Thyroid gland (tissue), 4 donors: Measurements from ENCODE around the gene EBI3. TPM values are rescaled to one million over a fixed set of nuclear protein-coding genes. Genes with fewer than 3 reads are reported as not detected.
"Not testable (repeated sequence)": the region's sequence is repeated elsewhere in the genome, so short reads cannot be mapped to it uniquely, and the experiment has no call there.

Experiments
- DNase-seq, 2 donors: peaks; one replicate each; pipeline ENCODE4 v3.0.0-alpha.2; 2019
- H3K27ac ChIP-seq, 3 donors: fragments of 200-600 bp; sonication (generic); 1 replicate in 2 of 3; 2 replicates in 1 of 3; pipeline ENCODE4 v1.5.1; 2016 to 2019; ENCODE audit warnings: mild to moderate bottlenecking in 1 of 3, moderate library complexity in 1 of 3
- H3K27me3 ChIP-seq: fragments of 200-600 bp; sonication (generic); one replicate; pipeline ENCODE4 v1.5.1; 2019
- H3K36me3 ChIP-seq, 2 donors: fragments of 200-600 bp; sonication (generic); one replicate each; pipeline ENCODE4 v1.5.1; 2016 to 2019
- H3K4me1 ChIP-seq, 2 donors: fragments of 200-600 bp; sonication (generic); one replicate each; pipeline ENCODE4 v1.5.1; 2017 to 2019
- H3K4me3 ChIP-seq, 3 donors: fragments of 200-600 bp; sonication (generic); replicated peaks in 1 of 3; 1 replicate in 2 of 3; 2 replicates in 1 of 3; pipeline ENCODE4 v1.5.1; 2016; ENCODE audit warnings: mild to moderate bottlenecking in 1 of 3
- H3K9me3 ChIP-seq: fragments of 200-600 bp; sonication (generic); one replicate; pipeline ENCODE4 v1.5.1; 2017
- CTCF ChIP-seq, 6 experiments: fragments of 200-600 bp in 3 of 6; fragments of 450-650 bp in 3 of 6; sonication (generic) in 3 of 6; IDR thresholded peaks; one replicate each; pipeline ENCODE4 v1.5.1; 2016 to 2019; ENCODE audit warnings: antibody characterized with exemption in 6 of 6, mild to moderate bottlenecking in 2 of 6, inconsistent platforms in 1 of 6, moderate library complexity in 1 of 6
- POLR2A ChIP-seq, 2 donors: fragments of 450-650 bp; IDR thresholded peaks; one replicate each; pipeline ENCODE4 v1.6.1; 2017; ENCODE audit warnings: antibody characterized with exemption in 2 of 2, mild to moderate bottlenecking in 2 of 2, moderate library complexity in 1 of 2
- WGBS, 2 donors: methylation state at CpG; one replicate each; pipeline ENCODE4 v1.1.5; 2017; 5-methylcytosine and 5-hydroxymethylcytosine counted together
- intact Hi-C: fragments of 100-400 bp; cut with DNase I; formaldehyde crosslinking; loops from one replicate; pipeline ENCODE4 v1.15.1; 2023
- total RNA-seq, 4 donors: library from RNA; depleted of rRNA; stranded (reverse); fragments of >200 nt; gene quantifications; one replicate each; pipeline ENCODE4 v1.2.3, GENCODE V29; 2016

The EBI3 gene
- total RNA-seq, 4 donors from 2014 or later = 0.49 to 4.5 (median 2.0) TPM

DNA sequence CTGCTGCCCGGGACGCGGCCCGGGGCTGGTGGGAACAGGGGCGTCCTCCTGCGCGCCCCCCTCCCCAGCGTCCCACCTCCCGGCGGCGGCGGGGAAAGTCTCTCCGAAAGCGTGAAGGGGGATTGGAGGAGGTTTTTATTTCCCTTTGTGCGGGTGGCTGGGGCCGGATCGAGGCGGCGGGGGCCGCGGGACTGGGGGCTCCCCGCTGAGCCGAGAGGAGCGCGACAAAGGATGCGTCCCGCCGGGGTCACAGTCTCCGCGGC is 49.9 kb downstream of the EBI3 start:
- no peak overlapping the region for H3K27ac ChIP-seq
- TF ChIP-seq POLR2A (IDR thresholded peaks at IDR 0.05) (no peak), CTCF (IDR thresholded peaks at IDR 0.05) (no peak)
- no peaks in the 10 kb centered on the region for H3K9me3 ChIP-seq
- no peaks in the 10 kb centered on the region for H3K36me3 ChIP-seq
- intact Hi-C loops = no loop called here
- no CpG with 5 or more reads among the region's 30 CpGs for WGBS, 2 donors
- no peak overlapping the region for H3K4me3 ChIP-seq
- DNase-seq = no peak
- H3K27me3 ChIP-seq = peaks cover 16% of the 10 kb centered on the region
- peaks cover 0 to 9% of the 10 kb centered on the region in 2 donors for H3K4me1 ChIP-seq

GRCh38 chr19:4279530-4280422 is 50.5 kb downstream of the EBI3 start:
- Histone ChIP-seq H3K27me3 (peaks cover 16% of the 10 kb centered on the region), H3K9me3 (no peaks in the 10 kb centered on the region), H3K4me1 (peaks cover 0 to 9% of the 10 kb centered on the region in 2 donors), H3K4me3 (no peak overlapping the region), H3K27ac (no peak overlapping the region), H3K36me3 (no peaks in the 10 kb centered on the region)
- 5% methylated on average over 35 to 46 of the region's 71 CpGs for WGBS, 2 donors
- DNase-seq = no peak
- intact Hi-C loops = no loop called here
- TF ChIP-seq POLR2A (IDR thresholded peaks at IDR 0.05) (no peak), CTCF (IDR thresholded peaks at IDR 0.05) (no peak)

- Histone ChIP-seq H3K4me3 (no peak overlapping the region), H3K27me3 (peaks cover 9% of the 10 kb centered on the region), H3K9me3 (no peaks in the 10 kb centered on the region), H3K36me3 (no peaks in the 10 kb centered on the region), H3K4me1 (peaks cover 0 to 4% of the 10 kb centered on the region in 2 donors), H3K27ac (no peak overlapping the region)
- no peak for DNase-seq
- intact Hi-C loops = no loop called here
- TF ChIP-seq POLR2A (IDR thresholded peaks at IDR 0.05) = no peak
- no peak for TF ChIP-seq CTCF (IDR thresholded peaks at IDR 0.05)
- WGBS, 2 donors = 47 to 48% methylated on average over 20 of the region's 20 CpGs
Measured at GRCh38 chr19:4284176-4284958, 55.0 kb downstream of the EBI3 start.

GRCh38 chr19:4284974-4285373 is 55.7 kb downstream of the EBI3 start:
- Histone ChIP-seq H3K27ac (no peak overlapping the region), H3K4me3 (no peak overlapping the region), H3K27me3 (peaks cover 3% of the 10 kb centered on the region), H3K9me3 (no peaks in the 10 kb centered on the region), H3K36me3 (no peaks in the 10 kb centered on the region), H3K4me1 (no peaks in the 10 kb centered on the region)
- TF ChIP-seq POLR2A (IDR thresholded peaks at IDR 0.05) = no peak
- TF ChIP-seq CTCF (IDR thresholded peaks at IDR 0.05) = no peak
- intact Hi-C loops = no loop called here
- WGBS, 2 donors = 76 to 83% methylated on average over 6 of the region's 6 CpGs
- DNase-seq = no peak

- intact Hi-C loops, DNase-seq, H3K36me3 ChIP-seq, H3K9me3 ChIP-seq, H3K27me3 ChIP-seq, H3K4me3 ChIP-seq, H3K4me1 ChIP-seq, H3K27ac ChIP-seq: not testable (repeated sequence)
- WGBS, 2 donors = 87 to 88% methylated on average over 4 of the region's 4 CpGs
Measured at GRCh38 chr19:4286141-4286540, 56.8 kb downstream of the EBI3 start.

Other genes starting within 250 kb of the EBI3 start
- 1,000 to 10,000 TPM; 1,432 to 2,189 (median 1,729) TPM for gene EEF2, start 244.1 kb upstream of the EBI3 start, total RNA-seq
- 10 to 100 TPM; 14.7 to 32.3 (median 16.0) TPM for gene PIAS4, start 221.8 kb upstream of the EBI3 start, total RNA-seq
- 10 to 100 TPM; 45.3 to 85.3 (median 54.9) TPM for gene ZBTB7A, start 162.6 kb upstream of the EBI3 start, total RNA-seq
- 10 to 100 TPM; 59.4 to 95.3 (median 81.8) TPM for gene MAP2K2, start 105.4 kb upstream of the EBI3 start, total RNA-seq
- not detected for gene CREB3L3, start 75.9 kb upstream of the EBI3 start, total RNA-seq
- 10 to 100 TPM; 11.9 to 39.3 (median 20.0) TPM for gene SIRT6, start 47.0 kb upstream of the EBI3 start, total RNA-seq
- 1 to 10 TPM in 1 of 4 donors, under 1 TPM in 3; 0.54 to 1.2 (median 0.77) TPM for gene ANKRD24, start 46.8 kb upstream of the EBI3 start, total RNA-seq
- 10 to 100 TPM; 25.9 to 34.1 (median 31.3) TPM for gene YJU2, start 17.6 kb downstream of the EBI3 start, total RNA-seq
- not detected for gene SHD, start 49.7 kb downstream of the EBI3 start, total RNA-seq
- gene TMIGD2, start 72.9 kb downstream of the EBI3 start, total RNA-seq = not detected
- gene FSD1, start 75.1 kb downstream of the EBI3 start, total RNA-seq = not detected
- gene STAP2, start 109.3 kb downstream of the EBI3 start, total RNA-seq = 10 to 100 TPM; 12.1 to 50.6 (median 29.7) TPM
- 10 to 100 TPM in 2 of 4 donors, 1 to 10 TPM in 2; 5.6 to 10.5 (median 9.3) TPM for gene MPND, start 114.0 kb downstream of the EBI3 start, total RNA-seq
- gene SH3GL1, start 171.0 kb downstream of the EBI3 start, total RNA-seq = 10 to 100 TPM; 33.1 to 42.4 (median 36.7) TPM
- gene CHAF1A, start 173.1 kb downstream of the EBI3 start, total RNA-seq = 1 to 10 TPM; 4.1 to 5.1 (median 4.4) TPM
- 100 to 1,000 TPM in 2 of 4 donors, 10 to 100 TPM in 2; 90.1 to 187 (median 106) TPM for gene UBXN6, start 228.3 kb downstream of the EBI3 start, total RNA-seq
- gene HDGFL2, start 242.8 kb downstream of the EBI3 start, total RNA-seq = 10 to 100 TPM; 26.5 to 42.3 (median 28.4) TPM